ENCODE data around the gene PCNX2. TPM values are rescaled to one million over a fixed set of nuclear protein-coding genes. Genes with fewer than 3 reads are reported as not detected.
A peak's percentile ranks its signal among the peaks of the same experiment; 100 is the strongest.
"Not testable (repeated sequence)": the region's sequence is repeated elsewhere in the genome, so short reads cannot be mapped to it uniquely, and the experiment has no call there.

Gene PCNX2
- total RNA-seq, 2 donors from 2014 or later, result 8.4 to 23.2 TPM

DNA sequence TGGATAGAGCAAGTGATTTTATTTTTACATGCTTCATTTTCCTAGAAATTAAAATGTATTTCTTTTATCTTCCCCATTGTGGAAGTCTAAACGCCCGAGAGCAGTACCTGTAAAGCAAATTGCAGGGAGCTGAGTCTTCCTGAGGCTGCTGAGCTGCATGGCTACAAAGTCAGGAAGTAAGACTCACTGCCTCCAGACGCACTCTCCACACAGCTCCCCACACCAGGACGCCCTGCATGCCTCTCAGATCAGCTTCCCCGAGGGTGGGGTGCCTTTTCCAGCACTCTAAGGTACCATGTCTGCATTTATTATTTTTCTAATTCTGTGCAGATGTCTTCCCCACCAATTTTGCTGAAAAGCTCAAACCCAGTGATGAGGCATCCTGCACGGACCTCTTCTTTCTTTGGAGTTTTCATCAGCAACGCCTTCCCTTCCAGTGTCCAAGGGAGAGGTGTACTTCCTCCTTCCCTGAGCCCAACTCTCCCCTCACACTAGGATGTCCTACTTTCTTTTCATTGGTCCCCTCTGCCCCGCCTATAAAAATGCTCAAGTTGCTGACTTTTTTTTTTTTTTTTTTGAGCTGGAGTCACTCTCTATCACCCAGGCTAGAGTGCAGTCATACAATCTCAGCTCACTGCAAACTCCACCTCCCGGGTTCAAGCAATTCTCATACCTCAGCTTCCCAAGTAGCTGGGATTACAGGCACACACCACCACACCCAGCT lies 114.7 kb downstream of the PCNX2 start:
- no peak overlapping the region for H3K27ac ChIP-seq
- 91% methylated on average over 9 of the region's 9 CpGs for WGBS
- no peak for DNase-seq (ENCODE audit: low spot score)
- H3K4me1 ChIP-seq (replicated peaks), result no peaks in the 10 kb centered on the region
- intact Hi-C loops (cut with DNase I), result no loop called here
- TF ChIP-seq POLR2AphosphoS5 (IDR thresholded peaks at IDR 0.05) (no peak), POLR2A (IDR thresholded peaks at IDR 0.05) (no peak)
- TF ChIP-seq, protein P1, sequence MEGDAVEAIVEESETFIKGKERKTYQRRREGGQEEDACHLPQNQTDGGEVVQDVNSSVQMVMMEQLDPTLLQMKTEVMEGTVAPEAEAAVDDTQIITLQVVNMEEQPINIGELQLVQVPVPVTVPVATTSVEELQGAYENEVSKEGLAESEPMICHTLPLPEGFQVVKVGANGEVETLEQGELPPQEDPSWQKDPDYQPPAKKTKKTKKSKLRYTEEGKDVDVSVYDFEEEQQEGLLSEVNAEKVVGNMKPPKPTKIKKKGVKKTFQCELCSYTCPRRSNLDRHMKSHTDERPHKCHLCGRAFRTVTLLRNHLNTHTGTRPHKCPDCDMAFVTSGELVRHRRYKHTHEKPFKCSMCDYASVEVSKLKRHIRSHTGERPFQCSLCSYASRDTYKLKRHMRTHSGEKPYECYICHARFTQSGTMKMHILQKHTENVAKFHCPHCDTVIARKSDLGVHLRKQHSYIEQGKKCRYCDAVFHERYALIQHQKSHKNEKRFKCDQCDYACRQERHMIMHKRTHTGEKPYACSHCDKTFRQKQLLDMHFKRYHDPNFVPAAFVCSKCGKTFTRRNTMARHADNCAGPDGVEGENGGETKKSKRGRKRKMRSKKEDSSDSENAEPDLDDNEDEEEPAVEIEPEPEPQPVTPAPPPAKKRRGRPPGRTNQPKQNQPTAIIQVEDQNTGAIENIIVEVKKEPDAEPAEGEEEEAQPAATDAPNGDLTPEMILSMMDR (IDR thresholded peaks at IDR 0.05), result no peak
- no peaks in the 10 kb centered on the region for H3K9me3 ChIP-seq
- no peaks in the 10 kb centered on the region for H3K27me3 ChIP-seq (replicated peaks; ENCODE audit: insufficient read depth)
- H3K36me3 ChIP-seq, result no peaks in the 10 kb centered on the region
- H3K4me3 ChIP-seq, result no peak overlapping the region

DNA sequence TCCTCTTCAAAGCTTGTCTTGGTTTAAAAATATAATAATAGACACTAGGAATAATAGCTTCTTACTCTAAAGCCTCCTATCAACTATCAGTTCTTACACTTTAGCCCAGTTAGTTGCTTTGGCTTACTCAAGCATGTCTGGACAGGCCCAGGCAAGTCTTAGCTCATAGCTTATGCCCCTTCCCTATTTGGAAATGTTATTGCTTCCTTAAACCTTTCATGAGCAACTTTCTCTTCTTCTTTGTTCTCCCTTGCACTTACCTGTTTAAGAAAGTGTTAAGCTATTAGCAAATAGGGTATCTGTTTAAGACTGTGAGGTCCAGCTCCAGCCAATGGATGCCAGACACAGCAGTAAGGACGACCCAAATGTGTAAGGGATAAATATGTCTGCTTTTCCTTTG lies 115.9 kb downstream of the PCNX2 start:
- DNase-seq (ENCODE audit: low spot score); H3K4me3 ChIP-seq; intact Hi-C loops (cut with DNase I); H3K27me3 ChIP-seq (replicated peaks; ENCODE audit: insufficient read depth); H3K36me3 ChIP-seq; H3K4me1 ChIP-seq (replicated peaks); H3K9me3 ChIP-seq; H3K27ac ChIP-seq: not testable (repeated sequence)
- 82% methylated on average over 1 of the region's 1 CpG for WGBS

DNA sequence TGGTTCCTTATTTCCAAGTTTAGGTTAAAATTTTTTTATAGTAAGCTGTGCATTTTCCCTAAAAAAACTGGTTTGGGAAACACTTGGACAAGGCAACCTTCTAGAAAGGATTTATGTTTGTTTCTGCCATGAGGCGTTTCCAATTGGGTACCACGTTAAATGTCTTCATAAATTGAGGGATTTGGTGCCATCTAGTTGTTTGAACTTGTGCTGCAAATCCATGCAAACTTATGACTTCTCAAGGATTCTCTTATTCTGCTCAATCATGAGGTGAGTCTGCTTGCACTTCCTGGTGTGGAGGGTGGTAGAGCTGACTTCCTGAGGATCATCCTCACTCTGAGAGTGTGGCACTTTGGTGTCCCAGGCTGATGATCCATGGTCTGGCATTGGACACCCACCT lies 123.3 kb downstream of the PCNX2 start:
- TF ChIP-seq, protein P1 (IDR thresholded peaks at IDR 0.05), result peak in 1 of 4 experiments; percentile 22
- no peak for TF ChIP-seq POLR2AphosphoS5 (IDR thresholded peaks at IDR 0.05)
- H3K9me3 ChIP-seq, result no peaks in the 10 kb centered on the region
- H3K36me3 ChIP-seq, result no peaks in the 10 kb centered on the region
- no peak overlapping the region for H3K4me3 ChIP-seq
- H3K27ac ChIP-seq, result no peak overlapping the region
- no peaks in the 10 kb centered on the region for H3K27me3 ChIP-seq (replicated peaks; ENCODE audit: insufficient read depth)
- 63% methylated on average over 2 of the region's 2 CpGs for WGBS
- intact Hi-C loops (cut with DNase I), result no loop called here
- DNase-seq (ENCODE audit: low spot score), result peak; percentile 4
- no peaks in the 10 kb centered on the region for H3K4me1 ChIP-seq (replicated peaks)

DNA sequence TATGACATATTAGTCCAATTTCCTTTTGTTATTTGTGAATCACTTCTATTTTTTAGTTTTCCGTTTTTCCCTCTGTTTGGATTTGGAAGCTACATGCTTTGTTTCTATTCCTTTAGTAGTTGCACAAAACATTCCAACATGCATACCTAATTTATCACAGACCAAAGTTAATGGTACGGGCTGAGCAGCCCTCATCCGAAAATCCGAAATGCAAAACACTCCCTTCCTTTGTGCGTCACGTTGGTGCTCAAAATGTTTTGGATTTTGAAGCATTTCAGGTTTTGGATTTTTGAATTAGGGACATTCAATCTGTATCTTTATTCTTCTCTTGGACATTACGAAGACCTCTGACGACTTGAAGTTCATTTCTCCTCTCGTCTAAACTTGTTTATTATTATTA lies 124.8 kb downstream of the PCNX2 start:
- DNase-seq (ENCODE audit: low spot score), result no peak
- H3K4me3 ChIP-seq, result no peak overlapping the region
- no peaks in the 10 kb centered on the region for H3K9me3 ChIP-seq
- intact Hi-C loops (cut with DNase I), result no loop called here
- 96% methylated on average over 9 of the region's 9 CpGs for WGBS
- TF ChIP-seq POLR2A (IDR thresholded peaks at IDR 0.05) (no peak), POLR2AphosphoS5 (IDR thresholded peaks at IDR 0.05) (no peak)
- TF ChIP-seq, protein P1 (IDR thresholded peaks at IDR 0.05), result no peak
- no peaks in the 10 kb centered on the region for H3K36me3 ChIP-seq
- H3K27ac ChIP-seq, result no peak overlapping the region
- no peaks in the 10 kb centered on the region for H3K4me1 ChIP-seq (replicated peaks)
- no peaks in the 10 kb centered on the region for H3K27me3 ChIP-seq (replicated peaks; ENCODE audit: insufficient read depth)

DNA sequence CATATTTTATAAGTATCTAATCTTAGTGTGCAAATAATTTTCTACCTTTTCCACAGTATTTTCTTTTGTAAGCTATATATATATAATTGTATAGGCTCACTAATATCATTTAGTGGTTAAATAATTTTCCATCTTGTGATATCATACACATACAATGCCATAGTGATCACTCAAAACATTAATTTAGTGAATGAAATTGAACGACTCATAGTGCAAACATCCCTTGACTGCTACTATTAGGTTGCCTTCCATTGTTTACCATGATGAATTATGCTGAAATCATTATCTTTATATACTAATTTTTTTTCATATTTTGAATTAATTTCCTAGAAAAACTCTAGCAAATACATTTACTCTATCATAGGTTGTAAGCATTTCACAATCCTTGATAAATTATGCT lies 127.1 kb downstream of the PCNX2 start:
- intact Hi-C loops (cut with DNase I), result no loop called here
- Histone ChIP-seq H3K27ac (no peak overlapping the region), H3K4me3 (no peak overlapping the region), H3K36me3 (no peaks in the 10 kb centered on the region), H3K9me3 (no peaks in the 10 kb centered on the region), H3K4me1 (replicated peaks) (no peaks in the 10 kb centered on the region), H3K27me3 (replicated peaks; ENCODE audit: insufficient read depth) (no peaks in the 10 kb centered on the region)
- WGBS, result 86% methylated on average over 1 of the region's 1 CpG
- no peak for DNase-seq (ENCODE audit: low spot score)
- TF ChIP-seq, protein P1 (IDR thresholded peaks at IDR 0.05), result no peak
- TF ChIP-seq POLR2AphosphoS5 (IDR thresholded peaks at IDR 0.05) (no peak), POLR2A (IDR thresholded peaks at IDR 0.05) (no peak)

All from prostate gland (tissue), 2 donors.